NCI-H2029 (cell line): ENCODE data around the gene C12orf42.

Experiments used
- DNase-seq: peaks from one replicate; lab custom pipeline; 2025; lab: John Stamatoyannopoulos, UW

Gene C12orf42

DNA sequence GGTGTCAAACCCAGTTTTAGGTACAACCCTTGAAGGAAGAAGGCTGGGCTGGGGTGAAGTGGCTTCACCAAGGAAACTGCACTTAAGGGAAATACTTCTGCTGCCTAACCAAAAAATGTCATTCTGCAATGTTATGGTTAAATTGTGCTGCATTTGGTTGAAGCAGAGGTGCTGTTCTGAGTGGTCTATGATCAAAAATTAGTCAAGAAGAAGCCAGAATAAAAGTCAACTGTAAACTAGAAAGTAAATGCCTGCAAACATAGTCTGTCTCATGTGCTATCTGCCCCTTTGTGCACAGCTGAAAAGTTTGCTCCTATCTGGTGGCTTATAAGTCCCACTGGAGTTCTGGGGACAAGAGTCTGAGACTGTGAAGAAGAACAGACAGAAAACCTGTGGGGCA, 158.8 kb downstream of the C12orf42 start:
- no peak for DNase-seq

- no peak for DNase-seq
These were observed 161.3 kb downstream of the C12orf42 start for GRCh38 chr12:103334466-103334865.

GRCh38 chr12:103333676-103334075, 162.1 kb downstream of the C12orf42 start:
- no peak for DNase-seq

DNA sequence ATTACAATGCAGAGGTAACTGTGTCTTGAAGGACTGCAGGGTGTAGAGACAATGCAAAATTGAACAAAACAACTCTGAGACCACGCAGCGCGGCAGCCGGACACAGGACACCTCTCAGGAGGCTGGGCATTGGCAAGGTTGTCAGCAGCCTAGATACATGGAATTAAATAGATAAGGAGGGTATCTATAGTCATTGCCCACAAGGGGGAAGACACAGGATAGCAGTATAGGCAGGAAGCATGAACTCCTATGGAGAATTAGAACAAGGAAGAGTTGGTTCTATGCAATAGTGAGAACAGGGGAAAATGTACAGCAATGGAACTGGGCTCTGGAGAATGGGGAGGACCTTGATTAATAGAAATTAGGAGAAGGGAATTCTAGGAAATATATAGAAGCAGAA, 164.1 kb downstream of the C12orf42 start:
- DNase-seq, result no peak

DNA sequence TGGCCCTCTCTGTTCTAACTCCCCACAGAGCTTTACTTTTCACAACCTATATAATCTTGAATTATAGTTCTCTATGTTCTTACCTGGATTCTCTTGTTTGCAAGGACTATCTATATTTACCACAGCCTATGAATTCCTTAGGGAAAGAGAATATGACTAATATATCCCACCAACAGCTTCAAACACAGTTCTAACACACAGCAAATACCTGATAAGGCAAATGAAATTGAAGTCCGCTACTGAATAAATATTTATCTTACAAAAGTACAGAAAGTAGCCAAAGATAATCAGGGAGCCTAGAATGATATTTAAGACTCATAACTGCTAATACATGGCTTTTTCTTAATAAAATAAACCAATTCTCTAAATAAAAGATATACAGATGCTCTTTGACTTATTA, 165.1 kb downstream of the C12orf42 start:
- DNase-seq, result no peak

DNA sequence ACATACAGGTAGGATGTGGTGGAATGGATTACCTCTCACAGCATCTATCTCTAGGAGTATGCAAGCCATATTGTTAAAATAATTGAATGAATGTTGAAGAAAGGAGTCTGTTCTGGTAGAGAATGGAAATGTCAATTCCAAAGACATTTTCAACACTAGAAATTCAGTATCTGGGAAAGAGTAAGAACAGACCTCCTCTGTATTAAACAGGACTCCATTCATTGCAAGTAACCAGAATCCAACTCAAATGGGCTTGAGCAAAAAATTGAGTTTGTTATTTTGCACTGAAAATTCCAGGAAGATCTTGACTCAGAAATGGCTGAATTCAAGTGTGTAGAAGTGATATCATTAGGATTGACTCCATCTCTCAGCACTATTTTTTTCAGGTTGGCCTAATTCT, 168.1 kb downstream of the C12orf42 start:
- DNase-seq, result no peak

DNA sequence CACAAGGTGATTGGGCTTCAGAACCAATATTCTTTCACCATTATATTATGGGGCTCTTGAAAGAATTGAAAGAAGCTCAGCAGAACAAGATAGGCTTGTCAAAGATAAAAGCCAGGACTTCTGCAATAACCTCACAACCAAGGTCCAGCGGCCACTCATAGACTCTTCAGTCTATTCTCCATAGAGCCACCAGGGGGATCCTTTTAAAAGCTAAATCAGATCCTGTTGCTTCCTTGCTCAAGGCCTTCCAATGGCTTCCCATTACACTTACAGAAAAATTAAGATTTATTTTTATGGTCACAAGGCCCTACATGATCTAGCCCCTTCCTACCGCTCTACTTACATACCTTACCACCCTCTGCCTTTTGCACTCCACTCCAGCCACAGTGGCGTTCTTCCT, 169.6 kb downstream of the C12orf42 start:
- no peak for DNase-seq

GRCh38 chr12:103318566-103318965, 177.2 kb downstream of the C12orf42 start:
- DNase-seq, result no peak

GRCh38 chr12:103317220-103317619, 178.5 kb downstream of the C12orf42 start:
- DNase-seq, result no peak

GRCh38 chr12:103314786-103315185, 181.0 kb downstream of the C12orf42 start:
- DNase-seq, result no peak

DNA sequence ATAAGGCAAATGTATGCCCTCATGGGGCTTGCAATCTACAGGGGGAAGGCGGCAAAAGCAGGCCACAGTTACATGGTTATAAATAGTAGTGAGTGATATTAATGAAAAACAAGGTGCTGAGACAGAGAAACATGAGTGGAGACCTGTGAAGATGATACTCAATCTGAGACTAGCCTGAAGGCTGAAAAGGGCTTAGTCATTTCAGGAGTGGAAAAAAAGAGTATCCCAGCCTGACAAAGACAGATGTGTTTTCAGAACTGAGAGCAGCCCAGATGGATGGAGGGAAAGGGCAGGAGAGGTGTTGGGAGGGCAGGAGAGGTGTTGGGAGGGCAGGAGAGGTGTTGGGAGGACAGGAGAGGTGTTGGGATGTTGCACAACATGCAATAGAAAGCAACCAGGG, 181.9 kb downstream of the C12orf42 start:
- DNase-seq, result no peak

GRCh38 chr12:103312742-103313354, 182.9 kb downstream of the C12orf42 start:
- no peak for DNase-seq

GRCh38 chr12:103310546-103311270, 185.1 kb downstream of the C12orf42 start:
- DNase-seq, result no peak

DNA sequence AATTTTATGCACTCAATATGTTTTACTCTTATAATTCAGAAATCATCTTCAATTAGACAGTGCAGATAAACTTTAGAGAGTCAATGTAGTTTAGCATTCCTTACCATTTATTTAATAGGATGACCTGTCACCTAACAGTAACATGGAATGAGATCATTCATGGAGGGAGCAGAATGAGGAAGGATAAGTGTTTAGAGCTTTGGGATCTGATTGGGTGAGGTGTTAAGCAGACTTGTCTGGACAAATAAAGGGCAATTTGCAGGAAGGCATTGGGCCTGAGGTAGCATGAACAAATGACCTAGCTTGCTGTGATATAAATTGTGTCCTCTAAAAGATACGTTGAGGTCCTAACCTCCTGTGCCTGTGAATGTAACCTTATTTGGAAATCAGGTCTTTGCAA, 187.4 kb downstream of the C12orf42 start:
- DNase-seq, result no peak

- no peak for DNase-seq
These were observed 192.3 kb downstream of the C12orf42 start for GRCh38 chr12:103303484-103303883.

GRCh38 chr12:103301642-103302591, 193.9 kb downstream of the C12orf42 start:
- no peak for DNase-seq

GRCh38 chr12:103288016-103288415, 207.8 kb downstream of the C12orf42 start:
- no peak for DNase-seq

DNA sequence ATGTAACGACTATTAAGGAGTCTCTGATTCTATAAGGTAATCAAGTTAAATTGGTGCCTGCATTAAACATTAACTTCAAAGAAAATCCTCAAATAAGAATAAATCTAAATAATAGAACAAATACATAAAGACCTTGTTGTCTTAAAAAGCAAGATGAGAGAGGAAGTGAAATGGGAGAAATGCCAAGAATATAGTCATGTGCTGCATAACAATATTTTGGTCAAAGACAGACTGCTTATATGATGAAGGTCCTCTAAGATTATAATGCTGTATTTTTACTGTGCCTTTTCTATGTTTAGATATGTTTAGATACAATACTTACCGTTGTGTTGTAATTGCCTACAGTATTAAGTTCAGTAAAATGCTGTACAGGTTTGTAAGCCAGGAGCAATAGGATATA, 213.6 kb downstream of the C12orf42 start:
- DNase-seq, result no peak

DNA sequence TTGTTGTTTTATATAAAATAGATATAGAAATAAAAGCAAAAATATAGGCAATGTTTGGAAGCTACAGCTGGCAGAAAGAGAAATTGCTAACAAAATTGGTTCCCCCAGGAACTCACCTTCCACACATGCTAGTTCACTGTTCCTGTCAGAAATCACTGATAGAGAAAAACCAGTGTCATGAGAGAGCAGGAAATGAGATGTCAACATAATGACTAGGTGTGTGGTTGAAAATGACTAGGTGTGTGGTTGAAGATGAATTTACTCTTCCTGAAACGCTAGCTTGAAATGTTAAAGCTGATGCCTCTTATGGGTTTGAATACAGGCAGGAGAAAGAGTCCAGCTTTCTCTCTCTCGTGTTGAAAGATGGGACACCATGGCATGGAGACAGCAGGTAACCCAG, 216.3 kb downstream of the C12orf42 start:
- DNase-seq, result peak; percentile 71

- DNase-seq, result no peak
These were observed 217.4 kb downstream of the C12orf42 start for GRCh38 chr12:103278329-103278728.

DNA sequence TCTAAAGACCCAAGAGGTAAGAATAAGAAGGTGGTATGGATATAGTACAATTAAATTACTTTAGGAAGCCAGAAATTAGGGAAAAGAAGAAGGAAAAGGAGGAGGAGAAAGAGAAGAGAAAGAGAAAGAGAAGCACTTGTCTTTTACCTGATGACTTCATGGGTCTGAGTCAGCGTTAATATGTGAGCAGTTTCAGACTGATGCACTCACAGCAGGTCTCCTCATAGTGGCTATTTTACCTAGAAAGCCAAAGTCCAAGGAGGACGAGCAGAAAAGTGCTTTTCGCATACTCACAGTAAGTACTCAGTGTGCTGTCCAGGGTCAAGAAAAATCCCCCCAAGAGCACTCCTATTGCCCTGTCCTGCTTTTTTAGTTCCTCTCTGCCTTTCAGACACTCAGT, 222.1 kb downstream of the C12orf42 start:
- DNase-seq, result peak; percentile 46

GRCh38 chr12:103272949-103273348, 222.8 kb downstream of the C12orf42 start:
- DNase-seq, result no peak

DNA sequence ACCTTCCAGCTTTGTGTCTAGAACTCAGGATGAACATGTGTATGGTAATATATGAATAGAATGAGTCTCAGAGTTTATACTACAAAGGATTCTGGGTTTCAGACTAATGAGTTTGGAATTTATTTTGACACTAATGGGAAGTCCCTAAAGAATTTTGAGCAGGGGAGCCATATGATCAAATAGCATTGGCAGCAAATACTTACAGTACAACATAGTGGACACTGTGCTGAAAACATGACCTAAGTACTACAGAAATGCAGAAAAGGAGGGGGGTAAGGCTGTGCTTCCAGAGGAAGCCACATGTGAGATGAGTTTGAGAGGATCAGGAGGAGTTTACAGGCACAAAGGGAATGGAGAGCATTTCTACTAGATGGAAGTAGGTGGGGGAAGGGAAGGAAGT, 225.8 kb downstream of the C12orf42 start:
- peak; percentile 55 for DNase-seq
